ENCODE results near the gene SLC44A1.

DNA sequence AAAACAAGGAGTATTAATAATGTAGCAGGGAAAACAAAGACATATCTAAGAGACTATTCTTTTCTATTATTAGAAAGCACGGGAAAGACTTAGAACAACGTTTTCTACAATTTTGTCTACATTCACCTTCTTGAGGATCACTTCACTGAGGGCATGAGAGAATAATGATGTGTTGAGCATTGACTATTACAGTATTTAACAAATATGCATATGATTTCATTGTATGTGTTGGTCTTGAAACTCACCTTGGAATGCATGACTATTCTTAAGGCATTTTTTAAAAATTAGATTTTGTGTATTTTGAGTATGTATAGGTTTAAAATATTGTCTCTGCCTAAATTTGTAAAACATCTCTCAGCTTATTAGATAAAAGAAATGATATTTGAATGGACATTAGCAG is 204.6 kb downstream of the SLC44A1 start:
- no peak for TF ChIP-seq POLR2A (IDR thresholded peaks at IDR 0.05; ENCODE audit: low read depth)
- TF ChIP-seq, protein P1, sequence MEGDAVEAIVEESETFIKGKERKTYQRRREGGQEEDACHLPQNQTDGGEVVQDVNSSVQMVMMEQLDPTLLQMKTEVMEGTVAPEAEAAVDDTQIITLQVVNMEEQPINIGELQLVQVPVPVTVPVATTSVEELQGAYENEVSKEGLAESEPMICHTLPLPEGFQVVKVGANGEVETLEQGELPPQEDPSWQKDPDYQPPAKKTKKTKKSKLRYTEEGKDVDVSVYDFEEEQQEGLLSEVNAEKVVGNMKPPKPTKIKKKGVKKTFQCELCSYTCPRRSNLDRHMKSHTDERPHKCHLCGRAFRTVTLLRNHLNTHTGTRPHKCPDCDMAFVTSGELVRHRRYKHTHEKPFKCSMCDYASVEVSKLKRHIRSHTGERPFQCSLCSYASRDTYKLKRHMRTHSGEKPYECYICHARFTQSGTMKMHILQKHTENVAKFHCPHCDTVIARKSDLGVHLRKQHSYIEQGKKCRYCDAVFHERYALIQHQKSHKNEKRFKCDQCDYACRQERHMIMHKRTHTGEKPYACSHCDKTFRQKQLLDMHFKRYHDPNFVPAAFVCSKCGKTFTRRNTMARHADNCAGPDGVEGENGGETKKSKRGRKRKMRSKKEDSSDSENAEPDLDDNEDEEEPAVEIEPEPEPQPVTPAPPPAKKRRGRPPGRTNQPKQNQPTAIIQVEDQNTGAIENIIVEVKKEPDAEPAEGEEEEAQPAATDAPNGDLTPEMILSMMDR (IDR thresholded peaks at IDR 0.05), result no peak
- no peak for TF ChIP-seq EP300 (IDR thresholded peaks at IDR 0.05)

All from esophagus muscularis mucosa (tissue), 4 donors.